DMS79 treated with DMSO at 0.1 percent for 48 hours (cell line): ENCODE measurements around the gene ARHGEF16.

Experiments
- DNase-seq: peaks from one replicate; lab custom pipeline; 2025; lab: John Stamatoyannopoulos, UW

The ARHGEF16 gene

DNA sequence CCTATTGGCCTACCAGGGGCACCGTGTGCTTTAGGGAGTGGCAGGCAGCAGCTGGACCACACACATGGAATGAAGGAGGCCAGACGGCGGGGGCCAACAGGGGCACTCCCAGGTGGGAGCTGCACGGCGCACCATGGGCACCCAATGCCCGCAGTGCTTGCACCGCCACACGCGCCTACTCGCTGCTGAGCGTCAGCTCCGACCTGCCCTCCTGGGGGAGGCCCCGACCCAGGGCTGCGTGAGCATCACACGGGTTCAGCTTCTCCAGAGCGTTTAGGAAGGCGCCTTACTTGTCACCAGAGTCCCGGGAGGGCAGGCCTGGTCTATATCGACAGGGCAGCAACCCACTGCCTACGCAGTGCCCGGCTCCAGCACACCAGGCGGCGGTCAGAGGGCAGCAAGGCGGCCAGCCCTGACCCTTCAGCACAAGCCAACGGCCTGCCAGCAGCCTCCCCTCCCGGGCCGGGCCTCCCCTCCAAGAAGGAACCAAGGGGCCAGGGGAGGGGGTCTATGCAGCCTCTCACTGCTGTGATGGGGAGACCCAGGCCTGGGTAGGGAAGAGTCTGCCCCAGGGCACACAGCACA lies 64.9 kb downstream of the ARHGEF16 start:
- DNase-seq = no peak

DNA sequence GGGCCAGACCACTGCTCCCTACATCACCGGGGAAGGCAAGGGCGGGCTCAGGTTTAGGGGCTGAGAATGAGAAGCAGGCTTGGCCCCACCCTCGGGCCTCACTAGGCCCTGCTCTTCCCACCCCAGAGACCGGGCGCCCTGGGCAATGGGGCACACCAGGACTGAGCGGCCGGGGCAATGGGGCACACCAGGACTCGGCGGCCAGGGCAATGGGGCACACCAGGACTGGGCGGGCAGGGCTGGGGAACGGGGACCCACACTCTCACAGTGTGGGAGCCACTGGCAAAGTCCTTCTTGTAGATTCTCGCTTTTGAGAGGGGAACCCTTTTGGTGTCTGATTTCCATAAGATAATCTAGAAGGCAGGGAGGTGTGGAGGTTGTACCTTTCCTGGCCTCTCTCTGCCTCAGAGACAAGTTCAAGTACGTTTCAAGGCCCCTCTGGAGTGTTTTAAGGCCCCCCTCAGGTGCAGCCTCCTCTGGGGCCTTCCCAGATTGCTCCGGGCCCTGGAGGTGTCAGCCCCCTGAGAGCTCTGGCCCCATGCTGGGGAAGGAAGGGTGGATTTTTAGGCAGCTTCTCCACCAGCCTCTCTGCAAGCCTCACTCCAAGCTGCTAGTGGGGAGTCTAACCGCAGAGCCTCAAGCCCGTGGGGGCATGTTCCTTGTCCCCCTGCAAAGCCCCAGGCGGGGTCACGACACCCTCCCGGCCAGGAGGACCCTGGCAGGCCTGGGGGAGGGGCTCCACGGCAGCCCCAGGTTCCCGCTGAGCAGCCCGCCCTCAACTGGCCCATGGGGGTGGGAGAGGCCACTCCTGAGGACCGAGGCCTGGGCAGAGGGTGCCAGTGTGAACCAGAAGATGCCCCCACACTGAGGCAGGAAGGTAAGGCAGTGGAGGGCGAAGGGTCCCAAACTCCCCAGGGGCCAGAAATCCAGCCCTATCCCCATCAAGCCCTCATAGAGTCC lies 66.2 kb downstream of the ARHGEF16 start:
- no peak for DNase-seq

DNA sequence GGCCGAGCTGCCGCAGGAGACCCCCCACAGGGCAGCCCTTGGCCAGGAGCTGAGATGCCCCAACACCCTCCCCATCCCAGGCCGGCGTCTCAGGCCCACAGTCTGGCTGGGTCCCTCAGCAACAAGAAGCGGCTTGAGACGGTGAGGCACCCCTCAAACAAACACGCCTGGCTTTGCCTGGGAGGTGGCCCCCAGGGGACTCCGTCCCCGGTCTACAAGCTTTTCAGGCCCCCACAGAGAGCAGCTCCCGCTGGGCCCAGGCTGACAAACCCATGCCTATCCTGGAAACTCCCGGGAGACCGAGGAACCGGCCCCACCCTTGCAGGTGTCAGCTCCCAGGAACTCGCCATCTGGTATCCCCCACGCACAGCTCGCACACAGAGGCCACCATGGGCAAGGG lies 67.0 kb downstream of the ARHGEF16 start:
- DNase-seq = no peak

DNA sequence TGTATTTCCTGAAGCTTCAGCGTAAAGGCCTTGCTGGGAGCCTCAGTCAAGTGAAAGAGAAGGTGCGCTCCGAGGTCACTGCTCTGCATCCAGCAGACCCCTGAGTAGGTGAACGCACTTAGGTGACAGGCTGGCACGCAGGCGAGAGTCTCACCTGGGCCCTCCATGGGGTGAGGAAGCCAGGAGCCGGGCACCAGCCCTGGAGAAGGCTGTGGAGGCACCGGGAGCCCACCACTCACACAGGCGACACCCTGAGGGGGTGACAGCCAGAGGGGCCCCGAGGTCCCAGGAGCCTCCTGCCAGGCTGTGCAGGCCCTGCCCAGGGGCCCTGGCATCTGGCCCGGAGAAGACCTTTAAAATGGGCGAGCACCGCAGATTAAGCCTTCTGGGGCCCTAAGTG lies 67.6 kb downstream of the ARHGEF16 start:
- DNase-seq = no peak

GRCh38 chr1:3522564-3523265 lies 68.2 kb downstream of the ARHGEF16 start:
- no peak for DNase-seq

DNA sequence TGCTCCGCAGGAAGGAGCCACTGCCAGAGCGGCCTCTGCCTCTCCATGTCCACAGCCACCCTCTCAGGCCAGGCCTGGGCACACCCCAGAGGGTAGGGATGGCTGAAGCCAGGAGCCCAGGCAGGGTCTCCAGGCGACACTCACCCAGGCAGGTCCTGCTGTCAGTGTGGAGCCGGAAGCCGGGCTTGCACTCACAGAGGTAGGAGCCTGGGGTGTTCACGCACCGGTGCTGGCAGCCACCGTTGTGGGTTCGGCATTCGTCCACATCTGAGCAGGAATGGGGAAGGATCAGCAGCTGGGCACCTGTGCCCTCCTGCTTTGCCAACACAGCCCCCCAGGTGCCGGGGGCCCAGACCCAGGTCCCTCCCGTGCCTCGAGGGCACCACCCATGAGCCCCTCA lies 69.5 kb downstream of the ARHGEF16 start:
- no peak for DNase-seq

- no peak for DNase-seq
Observed at GRCh38 chr1:3524556-3525203, 70.2 kb downstream of the ARHGEF16 start.

GRCh38 chr1:3525551-3526482 lies 71.4 kb downstream of the ARHGEF16 start:
- DNase-seq = no peak

GRCh38 chr1:3527774-3528173 lies 73.3 kb downstream of the ARHGEF16 start:
- DNase-seq = no peak

- DNase-seq = no peak
Observed at GRCh38 chr1:3529099-3529729, 74.7 kb downstream of the ARHGEF16 start.

DNA sequence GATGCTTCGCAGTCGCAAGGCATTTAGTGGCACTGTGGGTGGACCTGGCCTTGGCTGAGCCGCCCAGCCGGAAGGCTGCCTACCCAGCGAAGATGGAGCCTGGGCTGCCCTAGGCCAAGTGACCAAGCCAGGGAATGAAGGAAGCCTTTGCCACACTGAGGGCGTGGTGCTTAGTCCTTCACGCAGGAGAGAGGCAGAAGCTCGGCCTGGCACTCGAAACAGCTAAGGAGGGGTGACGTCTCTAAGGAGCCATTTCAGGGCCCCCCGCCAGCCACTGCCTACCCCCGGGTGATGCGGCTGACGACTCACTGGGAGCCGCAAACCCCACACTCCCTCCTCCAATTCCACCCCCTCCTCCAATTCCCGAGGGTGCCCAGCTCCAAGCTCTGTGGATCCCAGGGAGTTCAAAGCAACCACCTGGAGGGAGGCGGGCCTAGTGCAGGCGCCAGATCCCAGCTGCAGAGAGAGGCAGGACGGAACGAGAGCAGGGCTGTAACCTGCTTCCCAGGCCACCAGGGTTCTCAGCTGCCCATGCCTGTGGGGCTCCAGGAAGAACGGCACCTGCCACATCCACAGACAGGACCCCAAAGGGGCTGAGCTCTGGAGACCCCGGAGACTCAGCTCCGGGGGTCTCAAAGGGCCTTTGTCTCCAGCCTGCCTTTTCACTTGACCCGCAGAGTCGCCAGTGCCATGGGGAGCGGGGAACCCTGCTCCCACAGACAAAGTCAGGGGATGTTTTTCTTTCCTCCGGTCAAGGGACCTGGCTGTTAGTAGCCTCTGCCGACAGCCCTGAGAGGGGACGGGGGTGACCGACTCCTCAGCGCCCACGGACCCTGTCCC lies 75.8 kb downstream of the ARHGEF16 start:
- DNase-seq = peak; percentile 76
